Smooth muscle cell (in vitro differentiated cells): ENCODE measurements around the gene TBCE. TPM values are rescaled to one million over a fixed set of nuclear protein-coding genes. Genes with fewer than 3 reads are reported as not detected.

Source experiments
- DNase-seq: peaks from one replicate; lab custom pipeline; 2025; ENCODE audit not compliant: unreplicated experiment; lab: John Stamatoyannopoulos, UW
- H2AFZ ChIP-seq: fragments of 200-600 bp; sonication (generic); 2 replicates; pipeline ENCODE4 v1.6.0; 2016; ENCODE audit warnings: antibody characterized with exemption, low read depth, mild to moderate bottlenecking
- H3F3A ChIP-seq: fragments of 200-600 bp; sonication (generic); 2 replicates; pipeline ENCODE4 v1.6.0; 2017; ENCODE audit warnings: antibody characterized with exemption, low read depth
- H3K27ac ChIP-seq: fragments of 200-600 bp; sonication (generic); 2 replicates; pipeline ENCODE4 v1.5.1; 2016; ENCODE audit warnings: low read depth, mild to moderate bottlenecking
- H3K27me3 ChIP-seq: fragments of 200-600 bp; sonication (generic); 2 replicates; pipeline ENCODE4 v1.6.1; 2016; ENCODE audit warnings: low read depth, mild to moderate bottlenecking
- H3K36me3 ChIP-seq: fragments of 200-600 bp; sonication (generic); 2 replicates; pipeline ENCODE4 v1.5.1; 2016; ENCODE audit warnings: low read depth
- H3K4me1 ChIP-seq: fragments of 200-600 bp; sonication (generic); 2 replicates; pipeline ENCODE4 v1.5.1; 2016; ENCODE audit warnings: low read depth
- H3K4me2 ChIP-seq: fragments of 200-600 bp; sonication (generic); 2 replicates; pipeline ENCODE4 v1.6.0; 2016; ENCODE audit warnings: mild to moderate bottlenecking
- H3K4me3 ChIP-seq: fragments of 200-600 bp; sonication (generic); 2 replicates; pipeline ENCODE4 v1.5.1; 2016; ENCODE audit warnings: mild to moderate bottlenecking
- H3K79me2 ChIP-seq: fragments of 200-600 bp; sonication (generic); 2 replicates; pipeline ENCODE4 v1.6.0; 2016; ENCODE audit warnings: low read depth, mild to moderate bottlenecking
- H3K9ac ChIP-seq: fragments of 200-600 bp; sonication (generic); 2 replicates; pipeline ENCODE4 v1.6.0; 2016; ENCODE audit warnings: low read depth
- H3K9me3 ChIP-seq: fragments of 200-600 bp; sonication (generic); replicated peaks from 2 replicates; pipeline ENCODE4 v1.5.1; 2016; ENCODE audit warnings: low read depth
- H4K20me1 ChIP-seq: fragments of 200-600 bp; sonication (generic); 2 replicates; pipeline ENCODE4 v1.6.0; 2016; ENCODE audit warnings: low read depth
- CTCF ChIP-seq: fragments of 200-600 bp; sonication (generic); IDR thresholded peaks from 2 replicates; pipeline ENCODE4 v1.5.1; 2017; ENCODE audit warnings: borderline replicate concordance, mild to moderate bottlenecking, antibody characterized with exemption; ENCODE audit not compliant: insufficient read depth, poor library complexity, severe bottlenecking
- WGBS: methylation state at CpG from one replicate; pipeline ENCODE4 v1.1.7; 2016; ENCODE audit warnings: low lambda C conversion rate; 5-methylcytosine and 5-hydroxymethylcytosine counted together
- polyA plus RNA-seq: library from polyadenylated mRNA; unstranded; fragments of >200 nt; fragmentation: Nextera tagmentation; extraction: Ambion mirVana; gene quantifications from 2 replicates; pipeline ENCODE4 v1.2.1, GENCODE V29; 2016
- total RNA-seq: library from RNA; depleted of rRNA; stranded (reverse); fragments of >200 nt; gene quantifications from 2 replicates; pipeline ENCODE4 v1.2.3, GENCODE V29; 2014

TBCE gene
- total and polyA plus RNA-seq, 2 experiments from 2014 or later, result 24.0 to 28.4 TPM

GRCh38 chr1:235425357-235425756 is 58.1 kb downstream of the TBCE start:
- WGBS, result 97% methylated on average over 9 of the region's 9 CpGs
- Histone ChIP-seq H3K27ac (no peak overlapping the region), H3F3A (no peaks in the 10 kb centered on the region), H4K20me1 (peaks cover 15% of the 10 kb centered on the region), H3K79me2 (peaks cover 7% of the 10 kb centered on the region), H2AFZ (no peak overlapping the region), H3K27me3 (no peaks in the 10 kb centered on the region), H3K4me2 (no peak overlapping the region), H3K4me3 (no peak overlapping the region), H3K9ac (no peak overlapping the region), H3K36me3 (no peaks in the 10 kb centered on the region), H3K4me1 (no peaks in the 10 kb centered on the region), H3K9me3 (no peaks in the 10 kb centered on the region)
- DNase-seq, result no peak
- TF ChIP-seq CTCF, result no peak

GRCh38 chr1:235426143-235426542 is 58.9 kb downstream of the TBCE start:
- no peak for DNase-seq
- Histone ChIP-seq H3K4me1 (no peaks in the 10 kb centered on the region), H3K4me3 (no peak overlapping the region), H3K9me3 (no peaks in the 10 kb centered on the region), H3K36me3 (no peaks in the 10 kb centered on the region), H3K27ac (no peak overlapping the region), H2AFZ (no peak overlapping the region), H3K27me3 (no peaks in the 10 kb centered on the region), H3K4me2 (no peak overlapping the region), H3F3A (no peaks in the 10 kb centered on the region), H3K9ac (no peak overlapping the region), H3K79me2 (peaks cover 6% of the 10 kb centered on the region), H4K20me1 (peaks cover 15% of the 10 kb centered on the region)
- TF ChIP-seq CTCF, result no peak
- WGBS, result 96% methylated on average over 4 of the region's 4 CpGs

GRCh38 chr1:235426680-235427079 is 59.5 kb downstream of the TBCE start:
- Histone ChIP-seq H2AFZ (no peak overlapping the region), H3K4me1 (no peaks in the 10 kb centered on the region), H3K36me3 (no peaks in the 10 kb centered on the region), H3K4me3 (no peak overlapping the region), H3K79me2 (peaks cover 1% of the 10 kb centered on the region), H3K4me2 (no peak overlapping the region), H3K27me3 (no peaks in the 10 kb centered on the region), H3K9ac (no peak overlapping the region), H3K9me3 (no peaks in the 10 kb centered on the region), H4K20me1 (peaks cover 14% of the 10 kb centered on the region), H3K27ac (no peak overlapping the region), H3F3A (no peaks in the 10 kb centered on the region)
- no peak for DNase-seq
- WGBS, result 99% methylated on average over 13 of the region's 13 CpGs
- TF ChIP-seq CTCF, result no peak

GRCh38 chr1:235427447-235427846 is 60.2 kb downstream of the TBCE start:
- Histone ChIP-seq H3F3A (no peaks in the 10 kb centered on the region), H3K36me3 (no peaks in the 10 kb centered on the region), H3K9me3 (no peaks in the 10 kb centered on the region), H3K4me1 (no peaks in the 10 kb centered on the region), H3K79me2 (no peaks in the 10 kb centered on the region), H3K27ac (no peak overlapping the region), H3K4me3 (no peak overlapping the region), H3K9ac (no peak overlapping the region), H2AFZ (no peak overlapping the region), H3K27me3 (no peaks in the 10 kb centered on the region), H4K20me1 (peaks cover 10% of the 10 kb centered on the region), H3K4me2 (no peak overlapping the region)
- no peak for TF ChIP-seq CTCF
- 95% methylated on average over 4 of the region's 4 CpGs for WGBS
- DNase-seq, result no peak
